ENCODE data around the gene DEDD.

Gene DEDD

GRCh38 chr1:161177112-161177935 lies 44.9 kb upstream of the DEDD start, which contains the start of gene B4GALT3:
Gene B4GALT3, minus strand, starts transcription at chr1:161177507. Its CDS starts 1,447 bp downstream, at chr1:161176060.
- TF ChIP-seq TCF12 (IDR thresholded peaks at IDR 0.05; ENCODE audit: low read depth) = no peak
- peak; percentile 97 for TF ChIP-seq TAF1 (IDR thresholded peaks at IDR 0.05; ENCODE audit: low read depth)
- TF ChIP-seq, protein P1, sequence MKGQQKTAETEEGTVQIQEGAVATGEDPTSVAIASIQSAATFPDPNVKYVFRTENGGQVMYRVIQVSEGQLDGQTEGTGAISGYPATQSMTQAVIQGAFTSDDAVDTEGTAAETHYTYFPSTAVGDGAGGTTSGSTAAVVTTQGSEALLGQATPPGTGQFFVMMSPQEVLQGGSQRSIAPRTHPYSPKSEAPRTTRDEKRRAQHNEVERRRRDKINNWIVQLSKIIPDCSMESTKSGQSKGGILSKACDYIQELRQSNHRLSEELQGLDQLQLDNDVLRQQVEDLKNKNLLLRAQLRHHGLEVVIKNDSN (IDR thresholded peaks at IDR 0.05) = no peak
- no peak for TF ChIP-seq NFIC (IDR thresholded peaks at IDR 0.05)
- TF ChIP-seq FOXM1 (IDR thresholded peaks at IDR 0.05; ENCODE audit: borderline replicate concordance, low read depth) = no peak
- peak; percentile 94 for TF ChIP-seq MAX (IDR thresholded peaks at IDR 0.05)
- peak; percentile 99 for TF ChIP-seq YY1 (IDR thresholded peaks at IDR 0.05; ENCODE audit: low read depth)
- no peak for TF ChIP-seq EP300 (IDR thresholded peaks at IDR 0.05; ENCODE audit: borderline replicate concordance)
- TF ChIP-seq REST (IDR thresholded peaks at IDR 0.05; ENCODE audit: low read depth) = no peak
- TF ChIP-seq ZBTB7A (IDR thresholded peaks at IDR 0.05; ENCODE audit: low read depth) = peak; percentile 47; the same call in 1 of the 2 replicates
- TF ChIP-seq TEAD4 (IDR thresholded peaks at IDR 0.05) = peak; percentile 36; the same call in 1 of the 2 replicates
- peak; percentile 64 for TF ChIP-seq CREB1 (IDR thresholded peaks at IDR 0.05; ENCODE audit: low read depth)
- peak; percentile 78 for TF ChIP-seq EGR1 (IDR thresholded peaks at IDR 0.05)
- no peak for TF ChIP-seq RAD21 (IDR thresholded peaks at IDR 0.05; ENCODE audit: low read depth)
- no peak for TF ChIP-seq CEBPB (IDR thresholded peaks at IDR 0.05)

- TF ChIP-seq EGR1 (IDR thresholded peaks at IDR 0.05) (no peak), YY1 (IDR thresholded peaks at IDR 0.05; ENCODE audit: low read depth) (no peak), CREB1 (IDR thresholded peaks at IDR 0.05; ENCODE audit: low read depth) (no peak), TAF1 (IDR thresholded peaks at IDR 0.05; ENCODE audit: low read depth) (no peak), TEAD4 (IDR thresholded peaks at IDR 0.05) (no peak), REST (IDR thresholded peaks at IDR 0.05; ENCODE audit: low read depth) (no peak), MAX (IDR thresholded peaks at IDR 0.05) (no peak), FOXM1 (IDR thresholded peaks at IDR 0.05; ENCODE audit: borderline replicate concordance, low read depth) (no peak), NFIC (IDR thresholded peaks at IDR 0.05) (no peak), TCF12 (IDR thresholded peaks at IDR 0.05; ENCODE audit: low read depth) (no peak), ZBTB7A (IDR thresholded peaks at IDR 0.05; ENCODE audit: low read depth) (no peak), CEBPB (IDR thresholded peaks at IDR 0.05) (no peak), RAD21 (IDR thresholded peaks at IDR 0.05; ENCODE audit: low read depth) (no peak), EP300 (IDR thresholded peaks at IDR 0.05; ENCODE audit: borderline replicate concordance) (no peak)
- TF ChIP-seq, protein P1 (IDR thresholded peaks at IDR 0.05) = no peak
These were observed 44.1 kb upstream of the DEDD start for GRCh38 chr1:161176468-161177111.

- TF ChIP-seq ZBTB7A (IDR thresholded peaks at IDR 0.05; ENCODE audit: low read depth) (no peak), REST (IDR thresholded peaks at IDR 0.05; ENCODE audit: low read depth) (no peak), TEAD4 (IDR thresholded peaks at IDR 0.05) (no peak), EP300 (IDR thresholded peaks at IDR 0.05; ENCODE audit: borderline replicate concordance) (no peak), EGR1 (IDR thresholded peaks at IDR 0.05) (no peak), YY1 (IDR thresholded peaks at IDR 0.05; ENCODE audit: low read depth) (no peak), TAF1 (IDR thresholded peaks at IDR 0.05; ENCODE audit: low read depth) (no peak), NFIC (IDR thresholded peaks at IDR 0.05) (no peak), CREB1 (IDR thresholded peaks at IDR 0.05; ENCODE audit: low read depth) (no peak), RAD21 (IDR thresholded peaks at IDR 0.05; ENCODE audit: low read depth) (no peak)
- TF ChIP-seq, protein P1 (IDR thresholded peaks at IDR 0.05) = no peak
These were observed 43.4 kb upstream of the DEDD start for GRCh38 chr1:161175771-161176453.

Data from Ishikawa (cell line).